Brain microvascular endothelial cell (primary cell): ENCODE results near the gene KIF18B.
A peak's percentile ranks its signal among the peaks of the same experiment; 100 is the strongest.

Experiments used
- DNase-seq: peaks from one replicate; pipeline ENCODE4 v3.0.0-alpha.2; 2020
- H3K27ac ChIP-seq: fragments of 250-450 bp; sonication (Bioruptor Pico); 2 replicates; pipeline ENCODE4 v1.5.1; 2020; ENCODE audit warnings: mild to moderate bottlenecking, moderate library complexity
- H3K27me3 ChIP-seq: fragments of 250-450 bp; sonication (Bioruptor Pico); replicated peaks from 2 replicates; pipeline ENCODE4 v1.5.1; 2020; ENCODE audit warnings: mild to moderate bottlenecking
- H3K36me3 ChIP-seq: fragments of 250-450 bp; sonication (Bioruptor Pico); replicated peaks from 2 replicates; pipeline ENCODE4 v1.5.1; 2020; ENCODE audit warnings: mild to moderate bottlenecking
- H3K4me3 ChIP-seq: 2 replicates; pipeline ENCODE4 v1.5.1; 2011; ENCODE audit warnings: low read depth, mild to moderate bottlenecking, control low read depth, low read length, moderate library complexity
- CTCF ChIP-seq: IDR thresholded peaks from 2 replicates; pipeline ENCODE4 v1.5.1; 2011; ENCODE audit warnings: low read depth, mild to moderate bottlenecking, moderate library complexity, low read length, control low read depth, inconsistent platforms; ENCODE audit errors: missing control alignments
- in situ Hi-C: cut with HindIII; loops from 2 replicates; pipeline ENCODE4 v1.10.0; 2017; ENCODE audit warnings: low sequenced_read_pairs, low pct_ligation_motif_present

Gene KIF18B

DNA sequence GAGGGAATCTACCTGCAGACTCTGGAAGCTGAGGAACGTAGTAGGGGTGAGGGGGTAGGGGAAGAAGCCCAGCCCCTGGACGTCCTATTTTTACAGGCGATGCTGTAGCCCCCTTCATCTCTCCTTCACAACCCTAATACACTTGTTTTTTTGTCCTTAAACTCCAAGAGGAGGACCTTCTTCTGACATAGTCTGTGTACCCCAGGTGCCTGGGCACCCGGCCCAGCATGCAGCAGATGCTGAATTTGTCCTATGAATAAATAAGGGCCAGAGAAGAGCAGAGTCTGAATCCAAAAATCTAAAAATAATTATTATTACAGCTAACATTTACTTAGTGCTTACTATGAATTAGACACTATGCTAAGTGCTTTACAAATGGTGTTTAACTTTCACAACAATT, 5.1 kb downstream of the KIF18B start:
- no peak for TF ChIP-seq CTCF
- in situ Hi-C loops: no loop called here
- H3K27ac ChIP-seq: no peak overlapping the region
- H3K36me3 ChIP-seq: no peaks in the 10 kb centered on the region
- DNase-seq: no peak
- no peaks in the 10 kb centered on the region for H3K27me3 ChIP-seq
- H3K4me3 ChIP-seq: no peak overlapping the region

GRCh38 chr17:44941712-44942331, 5.8 kb downstream of the KIF18B start:
- peak; percentile 8 for TF ChIP-seq CTCF
- Histone ChIP-seq H3K27ac (no peak overlapping the region), H3K4me3 (peak overlapping the region; percentile 17), H3K27me3 (no peaks in the 10 kb centered on the region), H3K36me3 (no peaks in the 10 kb centered on the region)
- in situ Hi-C loops: no loop called here
- no peak for DNase-seq

DNA sequence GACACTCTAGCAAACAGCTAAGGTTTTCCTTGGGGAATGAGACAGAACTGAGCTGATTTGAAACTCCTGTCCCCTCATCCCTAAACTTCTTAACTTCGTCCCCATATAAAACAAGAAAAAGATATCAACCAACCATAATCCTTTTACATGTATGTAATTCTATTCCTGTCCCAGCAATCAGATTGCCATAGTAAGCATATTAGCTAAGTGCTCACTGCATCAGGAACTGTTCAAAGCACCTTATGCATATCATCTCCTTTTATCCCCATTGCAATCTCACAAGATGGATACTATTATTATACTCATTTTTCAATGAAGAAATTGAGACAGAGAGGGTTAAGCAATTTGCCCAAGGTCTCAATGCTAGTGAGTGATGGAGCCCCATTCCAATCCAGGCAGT, 6.8 kb downstream of the KIF18B start:
- no peak for DNase-seq
- Histone ChIP-seq H3K27ac (no peak overlapping the region), H3K27me3 (no peaks in the 10 kb centered on the region), H3K4me3 (no peak overlapping the region), H3K36me3 (no peaks in the 10 kb centered on the region)
- in situ Hi-C loops: no loop called here
- TF ChIP-seq CTCF: no peak

- TF ChIP-seq CTCF: no peak
- in situ Hi-C loops: no loop called here
- Histone ChIP-seq H3K27me3 (no peaks in the 10 kb centered on the region), H3K4me3 (no peak overlapping the region), H3K36me3 (no peaks in the 10 kb centered on the region), H3K27ac (no peak overlapping the region)
- DNase-seq: no peak
These were observed 7.3 kb downstream of the KIF18B start for GRCh38 chr17:44940317-44940716.

- no peaks in the 10 kb centered on the region for H3K27me3 ChIP-seq
- in situ Hi-C loops: no loop called here
- H3K4me3 ChIP-seq: no peak overlapping the region
- no peak for DNase-seq
- H3K36me3 ChIP-seq: no peaks in the 10 kb centered on the region
- no peak overlapping the region for H3K27ac ChIP-seq
- no peak for TF ChIP-seq CTCF
These were observed 12.5 kb downstream of the KIF18B start for GRCh38 chr17:44935116-44935515.

GRCh38 chr17:44934745-44935105, 12.8 kb downstream of the KIF18B start:
- TF ChIP-seq CTCF: no peak
- DNase-seq: no peak
- no peaks in the 10 kb centered on the region for H3K27me3 ChIP-seq
- in situ Hi-C loops: no loop called here
- H3K27ac ChIP-seq: no peak overlapping the region
- no peak overlapping the region for H3K4me3 ChIP-seq
- no peaks in the 10 kb centered on the region for H3K36me3 ChIP-seq
